ENCODE data around the gene ZNF668.

Gene ZNF668

DNA sequence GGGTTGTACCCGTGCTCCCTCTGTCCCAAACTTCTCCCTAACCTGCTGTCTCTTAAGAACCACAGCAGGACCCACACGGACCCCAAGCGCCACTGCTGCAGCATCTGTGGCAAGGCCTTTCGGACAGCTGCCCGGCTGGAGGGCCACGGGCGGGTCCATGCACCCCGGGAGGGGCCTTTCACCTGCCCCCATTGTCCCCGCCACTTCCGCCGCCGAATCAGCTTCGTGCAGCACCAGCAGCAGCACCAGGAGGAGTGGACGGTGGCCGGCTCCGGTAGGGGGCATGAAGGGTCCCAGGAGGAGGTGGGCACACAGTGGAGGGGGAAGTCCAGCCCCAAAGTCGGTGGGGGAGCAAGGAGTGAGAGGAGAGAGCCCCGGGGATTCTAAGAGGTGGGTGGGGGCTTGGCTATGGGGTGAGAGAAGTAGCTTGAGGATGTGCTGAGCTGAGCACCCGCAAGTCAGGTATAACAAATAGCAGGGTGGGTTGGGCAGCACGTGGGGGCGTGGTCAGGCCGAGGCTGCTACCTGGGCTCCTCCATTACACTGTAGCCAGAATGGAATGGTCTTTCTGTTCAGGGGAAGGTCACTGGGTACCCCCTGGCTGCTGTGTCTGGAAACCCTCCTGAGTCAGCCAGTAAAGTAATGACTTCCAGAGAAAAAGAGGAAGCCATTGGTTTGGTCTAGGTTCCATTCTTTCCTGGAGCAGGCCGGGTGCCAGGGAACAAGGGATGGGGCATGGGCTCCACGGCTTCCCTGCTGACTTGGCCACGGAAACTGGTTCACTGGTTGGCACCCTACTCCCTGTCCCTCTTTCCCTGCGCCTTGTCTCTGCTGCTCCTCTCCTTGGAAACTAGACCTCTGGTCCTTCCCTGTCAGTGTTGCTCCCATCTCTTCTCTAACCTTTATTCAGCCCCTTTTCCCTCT is 7.7 kb upstream of the ZNF668 start:
- DNase-seq = no peak

DNA sequence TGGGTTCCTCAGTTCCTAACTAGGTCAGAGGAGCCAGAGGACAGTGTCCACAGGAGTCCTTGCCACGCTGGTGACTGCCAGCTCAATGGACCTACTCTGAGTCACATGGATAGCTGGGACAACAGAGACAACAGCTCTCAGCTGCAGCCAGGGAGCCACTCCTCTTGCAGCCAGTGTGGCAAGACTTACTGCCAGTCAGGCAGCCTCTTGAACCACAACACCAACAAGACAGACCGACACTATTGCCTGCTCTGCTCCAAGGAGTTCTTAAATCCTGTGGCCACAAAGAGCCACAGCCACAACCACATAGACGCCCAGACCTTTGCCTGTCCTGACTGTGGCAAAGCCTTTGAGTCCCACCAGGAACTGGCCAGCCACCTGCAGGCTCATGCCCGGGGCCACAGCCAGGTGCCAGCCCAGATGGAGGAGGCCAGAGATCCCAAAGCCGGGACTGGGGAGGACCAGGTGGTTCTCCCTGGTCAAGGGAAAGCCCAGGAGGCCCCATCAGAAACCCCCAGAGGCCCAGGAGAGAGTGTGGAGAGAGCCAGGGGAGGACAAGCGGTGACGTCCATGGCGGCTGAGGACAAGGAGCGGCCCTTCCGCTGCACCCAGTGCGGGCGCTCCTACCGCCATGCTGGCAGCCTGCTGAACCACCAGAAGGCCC is 6.8 kb upstream of the ZNF668 start:
- DNase-seq = no peak

DNA sequence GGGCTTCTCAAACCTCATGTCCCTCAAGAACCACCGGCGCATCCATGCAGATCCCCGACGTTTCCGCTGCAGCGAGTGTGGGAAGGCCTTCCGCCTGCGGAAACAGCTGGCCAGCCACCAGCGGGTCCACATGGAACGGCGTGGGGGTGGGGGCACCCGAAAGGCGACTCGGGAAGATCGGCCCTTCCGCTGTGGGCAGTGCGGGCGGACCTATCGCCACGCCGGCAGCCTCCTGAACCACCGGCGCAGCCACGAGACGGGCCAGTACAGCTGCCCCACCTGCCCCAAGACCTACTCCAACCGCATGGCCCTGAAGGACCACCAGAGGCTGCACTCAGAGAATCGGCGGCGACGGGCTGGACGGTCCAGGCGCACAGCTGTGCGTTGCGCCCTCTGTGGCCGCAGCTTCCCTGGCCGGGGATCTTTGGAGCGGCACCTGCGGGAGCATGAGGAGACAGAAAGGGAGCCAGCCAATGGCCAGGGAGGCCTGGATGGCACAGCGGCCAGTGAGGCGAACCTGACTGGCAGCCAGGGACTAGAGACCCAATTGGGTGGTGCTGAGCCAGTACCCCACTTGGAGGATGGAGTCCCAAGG is 6.1 kb upstream of the ZNF668 start:
- DNase-seq = no peak

DNA sequence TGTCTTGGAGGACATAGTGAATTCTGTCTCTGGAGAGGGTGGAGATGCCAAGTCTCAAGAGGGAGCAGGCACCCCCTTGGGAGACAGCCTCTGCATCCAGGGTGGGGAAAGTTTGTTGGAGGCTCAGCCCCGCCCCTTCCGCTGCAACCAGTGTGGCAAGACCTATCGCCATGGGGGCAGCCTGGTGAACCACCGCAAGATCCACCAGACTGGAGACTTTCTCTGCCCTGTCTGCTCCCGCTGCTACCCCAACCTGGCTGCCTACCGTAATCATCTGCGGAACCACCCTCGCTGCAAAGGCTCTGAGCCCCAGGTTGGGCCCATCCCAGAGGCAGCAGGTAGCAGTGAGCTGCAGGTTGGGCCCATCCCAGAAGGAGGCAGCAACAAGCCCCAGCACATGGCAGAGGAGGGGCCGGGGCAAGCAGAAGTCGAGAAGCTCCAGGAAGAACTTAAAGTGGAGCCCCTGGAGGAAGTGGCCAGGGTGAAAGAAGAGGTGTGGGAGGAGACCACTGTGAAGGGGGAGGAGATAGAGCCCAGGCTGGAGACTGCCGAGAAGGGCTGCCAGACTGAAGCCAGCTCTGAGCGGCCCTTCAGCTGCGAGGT is 5.4 kb upstream of the ZNF668 start:
- no peak for DNase-seq

DNA sequence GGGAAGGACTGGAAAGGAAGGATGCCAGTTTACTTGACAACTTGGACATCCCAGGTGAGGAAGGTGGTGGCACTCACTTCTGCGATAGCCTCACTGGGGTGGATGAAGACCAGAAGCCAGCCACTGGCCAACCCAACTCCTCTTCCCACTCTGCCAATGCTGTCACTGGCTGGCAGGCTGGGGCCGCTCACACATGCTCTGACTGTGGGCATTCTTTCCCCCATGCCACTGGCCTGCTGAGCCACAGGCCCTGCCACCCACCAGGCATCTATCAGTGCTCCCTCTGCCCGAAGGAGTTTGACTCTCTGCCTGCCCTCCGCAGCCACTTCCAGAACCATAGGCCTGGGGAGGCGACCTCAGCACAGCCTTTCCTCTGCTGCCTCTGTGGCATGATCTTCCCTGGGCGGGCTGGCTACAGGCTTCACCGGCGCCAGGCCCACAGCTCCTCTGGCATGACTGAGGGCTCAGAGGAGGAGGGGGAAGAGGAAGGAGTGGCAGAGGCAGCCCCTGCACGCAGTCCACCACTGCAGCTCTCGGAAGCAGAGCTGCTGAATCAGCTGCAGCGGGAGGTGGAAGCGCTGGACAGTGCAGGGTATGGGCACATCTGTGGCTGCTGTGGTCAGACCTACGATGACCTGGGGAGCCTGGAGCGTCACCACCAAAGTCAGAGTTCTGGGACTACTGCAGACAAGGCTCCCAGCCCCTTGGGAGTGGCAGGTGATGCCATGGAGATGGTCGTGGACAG is 4.7 kb upstream of the ZNF668 start:
- DNase-seq = no peak

DNA sequence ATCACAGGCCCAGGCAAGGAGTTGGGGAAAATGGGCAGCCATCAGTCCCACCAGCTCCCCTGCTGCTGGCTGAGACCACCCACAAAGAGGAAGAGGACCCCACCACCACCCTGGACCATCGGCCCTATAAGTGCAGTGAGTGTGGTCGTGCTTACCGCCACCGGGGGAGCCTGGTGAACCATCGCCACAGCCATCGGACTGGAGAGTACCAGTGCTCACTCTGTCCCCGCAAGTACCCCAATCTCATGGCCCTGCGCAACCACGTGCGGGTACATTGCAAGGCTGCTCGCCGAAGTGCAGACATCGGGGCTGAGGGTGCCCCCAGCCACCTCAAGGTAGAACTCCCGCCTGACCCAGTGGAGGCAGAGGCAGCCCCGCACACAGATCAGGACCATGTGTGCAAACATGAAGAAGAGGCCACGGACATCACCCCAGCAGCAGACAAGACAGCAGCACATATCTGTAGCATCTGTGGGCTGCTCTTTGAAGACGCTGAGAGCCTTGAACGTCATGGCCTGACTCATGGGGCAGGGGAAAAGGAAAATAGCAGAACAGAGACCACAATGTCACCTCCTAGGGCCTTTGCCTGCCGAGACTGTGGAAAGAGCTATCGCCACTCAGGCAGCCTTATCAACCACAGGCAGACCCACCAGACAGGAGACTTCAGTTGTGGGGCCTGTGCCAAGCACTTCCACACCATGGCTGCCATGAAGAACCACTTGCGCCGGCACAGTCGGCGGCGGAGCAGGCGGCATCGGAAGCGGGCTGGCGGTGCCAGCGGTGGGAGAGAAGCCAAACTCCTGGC is 3.8 kb upstream of the ZNF668 start:
- no peak for DNase-seq

DNA sequence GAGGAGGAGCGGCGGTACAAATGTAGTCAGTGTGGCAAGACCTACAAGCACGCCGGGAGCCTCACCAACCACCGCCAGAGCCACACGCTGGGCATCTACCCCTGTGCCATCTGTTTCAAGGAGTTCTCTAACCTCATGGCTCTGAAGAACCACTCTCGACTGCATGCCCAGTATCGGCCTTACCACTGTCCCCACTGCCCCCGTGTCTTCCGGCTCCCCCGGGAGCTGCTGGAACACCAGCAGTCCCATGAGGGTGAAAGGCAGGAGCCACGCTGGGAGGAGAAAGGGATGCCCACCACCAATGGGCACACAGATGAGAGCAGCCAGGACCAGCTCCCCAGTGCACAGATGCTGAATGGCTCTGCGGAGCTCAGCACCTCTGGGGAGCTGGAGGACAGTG is 3.0 kb upstream of the ZNF668 start:
- DNase-seq = no peak

DNA sequence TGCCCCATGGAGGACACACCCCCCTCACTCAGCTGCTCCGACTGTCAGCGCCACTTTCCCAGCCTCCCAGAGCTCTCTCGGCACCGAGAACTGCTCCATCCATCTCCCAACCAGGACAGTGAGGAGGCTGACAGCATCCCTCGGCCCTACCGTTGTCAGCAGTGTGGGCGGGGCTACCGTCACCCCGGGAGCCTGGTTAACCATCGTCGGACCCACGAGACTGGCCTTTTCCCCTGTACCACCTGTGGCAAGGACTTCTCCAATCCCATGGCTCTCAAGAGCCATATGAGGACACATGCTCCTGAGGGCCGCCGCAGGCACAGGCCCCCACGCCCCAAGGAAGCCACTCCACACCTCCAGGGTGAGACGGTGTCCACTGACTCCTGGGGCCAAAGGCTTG is 2.3 kb upstream of the ZNF668 start:
- no peak for DNase-seq

DNA sequence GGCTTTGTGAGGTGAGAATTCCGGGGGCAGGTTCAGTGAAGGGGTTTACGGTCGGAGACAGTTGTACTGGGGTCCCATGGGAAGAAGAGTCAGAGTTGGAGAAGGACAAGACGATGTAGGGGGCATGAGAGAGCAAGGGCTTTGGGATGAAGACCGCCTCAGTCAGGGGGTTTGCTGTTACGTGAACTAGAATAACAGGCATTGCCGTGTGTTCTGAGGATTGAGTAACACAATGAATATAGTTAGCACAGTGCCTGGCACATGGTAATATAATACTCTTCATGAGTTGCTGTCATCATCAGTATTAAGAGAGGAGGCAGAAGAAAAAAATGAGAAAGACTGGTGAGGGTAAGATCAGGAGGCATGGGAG is 759 bp upstream of the ZNF668 start:
- DNase-seq = no peak

DNA sequence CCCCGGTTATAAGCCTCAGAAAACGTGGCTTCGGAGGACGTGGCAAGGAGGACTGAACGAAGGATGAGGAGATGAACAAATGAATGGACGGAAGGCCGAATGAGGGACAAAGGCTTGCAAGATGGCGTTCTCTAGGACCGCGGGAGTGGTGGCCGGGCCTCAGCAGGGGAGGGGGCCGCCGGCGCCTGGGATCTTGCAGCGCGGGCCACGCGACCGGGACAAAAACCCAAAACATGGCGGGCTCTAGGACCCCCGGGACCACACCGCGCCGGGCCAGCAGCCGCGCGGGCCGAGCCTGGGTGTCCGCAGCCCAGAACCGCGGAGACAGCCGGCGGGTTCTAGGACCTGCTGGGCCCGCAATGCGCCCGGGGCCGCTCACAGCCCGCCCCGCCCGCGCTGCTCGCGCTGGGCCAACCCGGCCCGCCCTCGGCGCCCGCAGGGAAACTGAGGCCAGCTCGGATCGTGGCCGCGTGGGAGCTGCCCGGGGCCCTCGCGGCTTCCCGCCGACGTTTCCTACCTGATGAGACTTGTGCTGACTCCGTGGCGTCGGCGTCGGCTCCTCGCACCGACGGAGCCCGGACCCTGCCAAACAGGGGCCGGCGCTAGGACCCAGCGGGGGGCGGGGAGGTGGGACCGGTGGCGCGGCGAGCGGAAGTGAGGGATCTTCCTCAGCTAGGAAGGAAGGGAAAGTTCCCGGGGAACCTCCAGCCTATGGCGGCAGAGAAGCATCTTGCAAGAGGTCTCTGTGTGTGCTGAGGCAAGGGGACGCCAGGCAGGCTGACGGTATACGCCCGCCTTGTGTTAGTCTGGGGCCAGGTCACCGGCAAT is 684 bp downstream of the ZNF668 start:
- DNase-seq = peak; percentile 77

DNA sequence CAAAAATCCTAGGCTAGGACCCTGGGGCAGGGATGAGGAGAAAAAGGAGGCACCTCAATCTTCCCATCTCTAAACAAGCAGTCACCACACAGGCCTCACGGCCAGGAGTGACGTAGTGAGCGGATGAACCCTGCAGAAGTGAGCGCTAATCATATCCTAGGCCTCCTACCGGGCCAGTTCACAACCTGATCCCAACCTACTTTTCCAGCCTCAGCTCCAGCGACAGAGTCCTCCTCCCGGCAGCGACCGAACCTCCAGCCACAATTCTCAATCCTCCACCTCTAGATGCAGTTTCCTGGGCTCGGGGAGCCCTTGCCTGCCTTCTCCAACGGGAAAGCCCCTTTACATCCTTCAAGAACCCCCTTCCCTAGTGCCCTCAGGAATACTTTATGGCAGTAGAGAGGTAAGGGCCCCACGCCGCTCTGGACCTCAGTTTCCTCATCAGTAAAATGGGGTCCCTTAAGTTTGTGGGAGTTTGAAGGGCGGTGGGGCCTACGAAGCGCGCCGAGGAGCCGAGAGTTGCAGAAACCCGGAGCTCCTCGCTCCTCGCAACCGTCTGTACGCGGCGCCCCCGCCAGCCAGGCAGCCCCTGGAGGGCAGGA is 1.4 kb downstream of the ZNF668 start:
- DNase-seq = no peak

DNA sequence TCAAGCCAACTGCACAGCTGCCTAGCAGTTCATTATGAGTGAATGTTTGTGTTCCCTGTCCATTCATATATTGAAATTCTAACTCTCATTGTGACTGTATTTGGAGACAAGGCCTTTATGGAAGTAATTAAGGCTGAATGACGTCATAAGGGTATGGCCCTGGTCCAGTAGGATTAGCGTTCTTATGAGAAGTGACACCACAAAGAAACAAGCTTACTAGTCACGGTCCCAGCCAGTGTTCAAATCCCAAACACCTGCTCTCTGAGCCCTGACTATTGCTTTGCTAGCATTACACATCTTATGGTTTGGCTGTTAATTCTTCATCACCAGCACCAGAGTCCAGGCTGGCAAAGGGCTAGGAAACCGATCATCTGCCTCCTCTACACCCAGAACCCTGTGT is 2.2 kb downstream of the ZNF668 start:
- no peak for DNase-seq

DNA sequence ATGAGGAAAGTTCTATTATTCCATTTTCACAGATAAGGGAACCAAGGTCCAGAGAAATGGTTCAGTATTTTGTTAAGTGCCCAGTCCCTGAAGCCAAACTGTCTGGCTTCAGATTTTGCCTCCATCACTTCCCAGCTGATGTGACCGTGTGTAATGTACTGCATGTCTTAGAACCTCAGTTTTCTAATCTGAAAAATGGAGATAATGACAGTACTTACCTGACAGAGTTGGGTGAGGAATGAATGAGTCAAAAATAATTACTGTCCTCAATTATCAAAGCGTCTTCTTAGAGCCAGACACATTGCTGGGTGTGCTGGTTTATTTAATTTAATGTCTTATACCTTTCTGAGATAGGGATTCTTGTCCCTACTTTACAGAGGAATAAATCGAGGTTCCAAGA is 6.7 kb downstream of the ZNF668 start:
- no peak for DNase-seq

DNA sequence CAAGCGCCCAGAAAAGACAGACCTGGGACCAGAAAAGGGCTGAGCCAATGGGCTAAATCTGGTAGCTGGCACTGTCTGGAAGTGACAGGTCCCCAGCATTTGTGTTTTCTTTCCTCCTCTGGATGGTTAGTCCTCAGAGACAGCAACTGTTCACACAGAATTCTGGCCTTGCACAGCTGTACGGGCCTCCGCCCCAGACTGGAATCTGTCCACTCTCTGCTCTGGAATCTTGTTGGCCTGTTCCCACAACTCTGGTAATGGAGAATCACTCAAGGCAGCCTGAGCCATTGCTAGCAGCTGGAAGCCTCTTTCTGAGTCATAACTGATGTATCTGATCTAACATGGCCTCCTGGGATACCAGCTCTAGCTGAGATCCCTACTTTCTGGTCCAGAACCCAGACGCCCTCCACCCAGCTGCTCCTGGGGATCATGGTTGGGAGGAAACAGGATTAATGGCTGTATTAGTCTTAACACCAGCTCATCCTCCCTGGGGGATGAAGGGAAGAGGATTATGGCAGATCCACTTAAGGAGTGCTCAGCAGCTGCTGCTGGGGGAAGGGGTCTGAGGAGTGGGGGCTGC is 9.1 kb downstream of the ZNF668 start:
- no peak for DNase-seq

DNA sequence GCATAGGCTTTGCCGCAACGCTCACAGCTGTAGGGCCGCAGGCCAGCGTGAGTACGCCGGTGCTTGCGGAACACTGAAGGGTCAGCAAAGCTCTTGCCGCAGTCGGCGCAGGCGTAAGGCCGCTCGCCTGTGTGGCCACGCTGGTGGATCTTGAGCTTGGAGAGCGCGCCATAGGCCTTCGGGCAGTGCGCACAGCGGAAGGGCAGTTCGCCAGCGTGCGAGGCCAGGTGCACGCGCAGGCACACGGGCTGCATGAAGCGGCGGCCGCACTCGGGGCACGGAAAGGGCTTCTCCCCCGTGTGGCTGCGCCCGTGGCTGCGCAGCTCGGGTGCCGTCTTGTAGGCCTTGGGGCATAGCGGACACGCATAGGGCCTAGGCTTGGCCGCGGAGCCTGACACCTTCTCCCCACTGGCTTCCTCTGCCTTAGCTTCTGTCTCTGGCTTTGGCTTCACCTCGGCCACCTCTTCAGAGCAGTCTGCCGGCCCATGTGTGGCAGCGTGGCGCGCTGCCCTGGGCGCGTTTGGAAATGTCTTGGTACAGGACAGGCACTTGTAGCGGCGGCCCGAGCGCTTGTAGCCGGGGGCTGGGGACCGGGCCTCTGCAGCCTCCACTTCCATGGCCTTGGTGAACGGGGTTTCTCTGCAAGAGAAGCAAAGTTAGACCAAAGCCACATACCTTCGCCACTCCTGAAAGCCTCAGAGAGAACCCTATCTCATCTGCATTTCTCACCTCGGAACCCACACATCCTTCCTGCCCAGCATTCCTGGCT is 10.0 kb downstream of the ZNF668 start:
- no peak for DNase-seq

DNA sequence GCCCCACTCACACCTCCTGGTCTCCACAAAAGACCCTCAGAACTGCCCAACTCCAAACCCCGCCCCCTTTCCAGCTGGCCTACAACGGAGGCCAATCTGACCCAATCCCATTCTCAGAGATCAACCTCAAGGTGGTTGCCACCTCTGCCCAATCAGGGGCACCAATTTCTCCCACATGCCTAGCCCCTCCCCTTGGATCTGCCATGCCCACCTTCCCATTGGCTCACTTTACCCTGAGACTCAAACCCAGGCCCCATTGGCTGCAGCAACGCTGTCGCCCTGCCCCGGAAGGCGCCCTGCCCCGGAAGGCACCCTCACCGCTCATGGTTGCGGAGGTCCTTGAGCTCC is 10.6 kb downstream of the ZNF668 start:
- DNase-seq = no peak

DNA sequence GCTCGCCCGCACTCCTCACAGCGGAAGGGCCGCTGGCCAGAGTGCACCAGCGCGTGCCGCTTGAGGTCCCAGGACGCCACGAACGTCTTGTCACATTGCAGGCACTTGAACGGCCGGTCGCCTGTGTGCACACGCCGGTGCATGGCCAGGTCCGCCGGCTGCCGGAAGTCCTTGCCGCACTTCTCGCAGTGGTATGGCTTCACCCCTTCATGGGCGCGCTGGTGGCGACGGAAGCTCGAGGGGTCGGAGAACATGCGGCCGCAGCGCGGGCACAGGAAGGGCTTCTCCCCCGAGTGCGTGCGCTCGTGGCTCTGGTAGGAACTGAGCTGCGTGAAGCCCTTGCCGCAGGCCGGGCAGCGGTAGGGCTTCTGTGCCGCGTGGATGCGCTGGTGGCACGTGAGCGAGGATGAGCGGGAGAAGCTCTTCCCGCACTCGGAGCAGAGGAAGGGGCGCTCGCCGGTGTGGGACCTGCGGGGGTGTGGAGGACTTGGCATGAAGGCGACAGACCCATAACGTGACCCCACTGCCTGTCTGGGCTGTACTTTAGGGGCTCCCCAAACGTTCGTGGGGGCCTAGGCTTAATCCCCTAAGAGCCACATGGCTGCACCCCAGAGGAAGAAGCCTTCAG is 12.1 kb downstream of the ZNF668 start:
- DNase-seq = no peak

DNA sequence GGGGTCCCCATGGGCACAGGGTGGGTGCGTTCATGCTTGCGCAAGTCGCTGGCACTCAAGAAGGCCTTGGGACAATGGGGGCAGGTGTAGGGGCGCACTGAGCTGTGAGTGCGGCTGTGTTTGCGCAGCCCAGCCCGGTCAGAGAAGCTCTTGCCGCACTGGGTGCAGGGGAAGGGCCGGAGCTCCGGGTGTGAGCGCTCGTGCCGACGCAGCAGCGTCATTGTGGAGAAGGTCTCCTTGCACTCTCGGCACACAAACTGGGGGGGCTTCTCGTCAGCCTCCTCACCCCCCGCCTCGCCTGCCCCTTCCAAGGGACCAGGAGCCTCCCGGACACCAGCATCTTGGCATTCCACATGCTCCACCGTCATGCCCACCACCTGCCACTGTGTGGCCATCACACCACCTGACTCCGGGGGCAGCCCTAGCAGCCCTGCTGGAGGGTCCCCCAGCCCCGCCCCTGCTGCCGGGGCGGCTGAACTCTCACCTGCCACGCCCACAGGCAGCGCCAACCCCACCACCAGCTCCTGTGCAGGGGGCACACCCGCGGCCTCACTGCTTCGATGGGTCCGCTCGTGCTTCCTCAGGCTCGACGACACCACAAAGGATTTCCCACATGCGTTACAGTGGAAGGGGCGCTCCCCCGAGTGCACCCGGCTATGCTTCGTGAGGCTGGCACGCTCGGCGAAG is 12.8 kb downstream of the ZNF668 start:
- DNase-seq = no peak

DNA sequence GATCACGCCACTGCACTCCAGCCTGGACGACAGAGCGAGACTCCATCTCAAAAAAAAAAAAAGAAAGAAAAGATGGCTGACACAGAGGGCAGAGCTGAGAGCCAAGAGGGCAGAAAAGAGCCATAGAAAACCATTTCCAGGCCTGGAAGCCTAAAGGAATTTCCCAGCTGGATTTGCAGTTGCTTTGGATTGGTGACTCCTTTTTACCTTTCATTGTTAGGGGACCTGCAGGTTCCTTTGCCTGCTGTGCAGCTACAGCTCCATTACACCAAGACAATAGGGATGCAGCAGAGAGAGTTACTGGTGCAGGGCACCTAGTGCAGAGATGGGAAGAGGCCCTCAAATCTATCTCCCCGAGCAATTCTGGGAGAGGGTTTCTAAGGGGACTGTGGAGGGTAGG is 18.4 kb downstream of the ZNF668 start:
- DNase-seq = no peak
